HEK293 (cell line): ENCODE results near the gene AKAIN1.

Experiments used
- ATF2 ChIP-seq: fragments of 450-650 bp; formaldehyde crosslinking; IDR thresholded peaks from 2 replicates; pipeline ENCODE4 v1.5.1; 2016; ENCODE audit warnings: missing biosample characterization, missing genetic modification characterization, low read depth
- CTCF ChIP-seq: fragments of 450-650 bp; formaldehyde crosslinking; IDR thresholded peaks from 2 replicates; pipeline ENCODE4 v1.5.1; 2016; ENCODE audit warnings: missing biosample characterization, missing genetic modification characterization
- TCF7L2 ChIP-seq: IDR thresholded peaks from 2 replicates; pipeline ENCODE4 v1.6.1; 2011; ENCODE audit warnings: low read depth, mild to moderate bottlenecking, inconsistent platforms, low read length, moderate library complexity, borderline replicate concordance
- ZFHX2 ChIP-seq: fragments of 450-650 bp; formaldehyde crosslinking; conservative IDR thresholded peaks from 2 replicates; pipeline ENCODE4 v1.5.1; 2016; ENCODE audit warnings: missing biosample characterization, missing genetic modification characterization
- ZNF792 ChIP-seq: fragments of 450-650 bp; formaldehyde crosslinking; IDR thresholded peaks from 2 replicates; pipeline ENCODE4 v1.5.1; 2016; ENCODE audit warnings: missing biosample characterization, missing genetic modification characterization
- ZNF837 ChIP-seq: fragments of 450-650 bp; formaldehyde crosslinking; IDR thresholded peaks from 2 replicates; pipeline ENCODE4 v1.5.1; 2016; ENCODE audit warnings: missing biosample characterization, missing genetic modification characterization
- TF ChIP-seq, protein P1 (sequence below): fragments of 450-650 bp; formaldehyde crosslinking; IDR thresholded peaks from 2 replicates; pipeline ENCODE4 v1.5.1; 2016; ENCODE audit warnings: missing biosample characterization, missing genetic modification characterization

DNA sequence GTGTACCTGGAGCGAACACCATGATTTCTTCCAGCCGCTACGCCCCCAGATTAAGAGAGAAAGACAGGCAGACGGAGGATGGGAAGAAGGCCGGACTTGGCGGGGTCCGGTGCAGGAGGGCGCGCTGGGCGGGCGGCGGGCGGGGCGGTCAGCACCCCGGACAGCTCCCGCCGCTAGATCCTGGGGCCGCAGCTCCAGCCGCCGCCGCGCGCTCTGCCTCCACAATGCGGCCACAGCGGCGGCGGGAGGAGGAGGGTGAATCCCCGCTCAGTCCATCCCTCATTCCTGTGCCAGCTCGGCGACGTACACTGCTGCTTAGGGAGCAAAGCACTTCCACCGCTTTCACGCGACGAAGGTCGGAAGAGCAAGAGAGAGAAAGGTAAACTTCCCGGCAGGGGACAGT is at the start of gene AKAIN1:
- TF ChIP-seq TCF7L2 (no peak), ZNF837 (tag by site-specific recombination) (no peak), ATF2 (tag by site-specific recombination) (no peak), ZNF792 (tag by site-specific recombination) (no peak), ZFHX2 (no peak), CTCF (tag by site-specific recombination) (no peak)
- TF ChIP-seq, protein P1, sequence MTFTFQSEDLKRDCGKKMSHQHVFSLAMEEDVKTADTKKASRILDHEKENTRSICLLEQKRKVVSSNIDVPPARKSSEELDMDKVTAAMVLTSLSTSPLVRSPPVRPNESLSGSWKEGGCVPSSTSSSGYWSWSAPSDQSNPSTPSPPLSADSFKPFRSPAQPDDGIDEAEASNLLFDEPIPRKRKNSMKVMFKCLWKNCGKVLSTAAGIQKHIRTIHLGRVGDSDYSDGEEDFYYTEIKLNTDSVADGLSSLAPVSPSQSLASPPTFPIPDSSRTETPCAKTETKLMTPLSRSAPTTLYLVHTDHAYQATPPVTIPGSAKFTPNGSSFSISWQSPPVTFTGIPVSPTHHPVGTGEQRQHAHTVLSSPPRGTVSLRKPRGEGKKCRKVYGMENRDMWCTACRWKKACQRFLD (tag by site-specific recombination), result no peak
